ENCODE results near the gene CCNC. TPM values are rescaled to one million over a fixed set of nuclear protein-coding genes. Genes with fewer than 3 reads are reported as not detected.
A peak's percentile ranks its signal among the peaks of the same experiment; 100 is the strongest.

The CCNC gene
- polyA plus RNA-seq, 1 donor (not counting 4 experiments of a cell fraction or from before 2014, with no cell fraction given), result 103 TPM

GRCh38 chr6:99563056-99563723 is 5.3 kb downstream of the CCNC start:
- H3K36me3 ChIP-seq (ENCODE audit: control insufficient read depth in 2 of 2, extremely low read depth in 1 of 2, insufficient read depth in 2 of 2, low read length in 2 of 2), result peaks cover 5% of the 10 kb centered on the region in 2 experiments
- no peak overlapping the region for H3K9ac ChIP-seq (ENCODE audit: control insufficient read depth, extremely low read depth, insufficient read depth, low read length)
- DNase-seq (ENCODE audit: low read depth, low spot score) (no peak), FAIRE-seq (peak; percentile 48)
- dilution Hi-C loops (cut with MboI; ENCODE audit: extremely low pct_ligation_motif_present, low sequenced_read_pairs), result no loop called here
- H3K27ac ChIP-seq (ENCODE audit: control insufficient read depth, insufficient read depth, low read length), result no peak overlapping the region
- H3K9me3 ChIP-seq (ENCODE audit: control insufficient read depth, low read depth, low read length), result no peaks in the 10 kb centered on the region
- H3K79me2 ChIP-seq (ENCODE audit: control insufficient read depth, insufficient read depth, low read length), result peaks cover 76% of the 10 kb centered on the region
- no peak overlapping the region for H3K4me3 ChIP-seq (ENCODE audit: control insufficient read depth in 2 of 3, extremely low read depth in 1 of 3, insufficient read depth in 2 of 3, low read depth in 1 of 3, low read length in 3 of 3)
- TF ChIP-seq EZH2 (IDR thresholded peaks at IDR 0.05; ENCODE audit: low read length), result no peak
- no peak for TF ChIP-seq CTCF (optimal IDR thresholded peaks at IDR 0.05 in 1 of 3, IDR thresholded peaks at IDR 0.05 in 1 of 3, conservative IDR thresholded peaks at IDR 0.05 in 1 of 3; ENCODE audit: extremely low read depth in 1 of 3, insufficient read depth in 2 of 3, low read length in 3 of 3)
- H4K20me1 ChIP-seq (ENCODE audit: control insufficient read depth, extremely low read depth, insufficient read depth, low read length), result no peaks in the 10 kb centered on the region
- H3K9me1 ChIP-seq (ENCODE audit: control insufficient read depth, extremely low read depth, insufficient read depth, low read length), result peaks cover 2% of the 10 kb centered on the region
- no peak overlapping the region for H2AFZ ChIP-seq (ENCODE audit: control insufficient read depth, low read length)
- H3K4me2 ChIP-seq (ENCODE audit: control insufficient read depth, extremely low read depth, insufficient read depth, low read depth, low read length), result peak overlapping the region; percentile 14
- no peaks in the 10 kb centered on the region for H3K27me3 ChIP-seq (ENCODE audit: control insufficient read depth, extremely low read depth, insufficient read depth, low read length)
- H3K4me1 ChIP-seq (ENCODE audit: control insufficient read depth, extremely low read depth, insufficient read depth, low read length), result peaks cover 14% of the 10 kb centered on the region

GRCh38 chr6:99560668-99561067 is 7.8 kb downstream of the CCNC start:
- no peaks in the 10 kb centered on the region for H3K27me3 ChIP-seq (ENCODE audit: control insufficient read depth, extremely low read depth, insufficient read depth, low read length)
- no peak overlapping the region for H3K4me3 ChIP-seq (ENCODE audit: control insufficient read depth in 2 of 3, extremely low read depth in 1 of 3, insufficient read depth in 2 of 3, low read depth in 1 of 3, low read length in 3 of 3)
- no peaks in the 10 kb centered on the region for H4K20me1 ChIP-seq (ENCODE audit: control insufficient read depth, extremely low read depth, insufficient read depth, low read length)
- peaks cover 2% of the 10 kb centered on the region for H3K9me1 ChIP-seq (ENCODE audit: control insufficient read depth, extremely low read depth, insufficient read depth, low read length)
- TF ChIP-seq CTCF (optimal IDR thresholded peaks at IDR 0.05 in 1 of 3, IDR thresholded peaks at IDR 0.05 in 1 of 3, conservative IDR thresholded peaks at IDR 0.05 in 1 of 3; ENCODE audit: extremely low read depth in 1 of 3, insufficient read depth in 2 of 3, low read length in 3 of 3), result no peak
- no peak for TF ChIP-seq EZH2 (IDR thresholded peaks at IDR 0.05; ENCODE audit: low read length)
- peaks cover 52% of the 10 kb centered on the region for H3K79me2 ChIP-seq (ENCODE audit: control insufficient read depth, insufficient read depth, low read length)
- no peak overlapping the region for H3K9ac ChIP-seq (ENCODE audit: control insufficient read depth, extremely low read depth, insufficient read depth, low read length)
- H2AFZ ChIP-seq (ENCODE audit: control insufficient read depth, low read length), result no peak overlapping the region
- dilution Hi-C loops (cut with MboI; ENCODE audit: extremely low pct_ligation_motif_present, low sequenced_read_pairs), result no loop called here
- peaks cover 12 to 14% of the 10 kb centered on the region in 2 experiments for H3K36me3 ChIP-seq (ENCODE audit: control insufficient read depth in 2 of 2, extremely low read depth in 1 of 2, insufficient read depth in 2 of 2, low read length in 2 of 2)
- no peaks in the 10 kb centered on the region for H3K9me3 ChIP-seq (ENCODE audit: control insufficient read depth, low read depth, low read length)
- no peak overlapping the region for H3K27ac ChIP-seq (ENCODE audit: control insufficient read depth, insufficient read depth, low read length)
- no peak for FAIRE-seq
- H3K4me1 ChIP-seq (ENCODE audit: control insufficient read depth, extremely low read depth, insufficient read depth, low read length), result peaks cover 10% of the 10 kb centered on the region
- no peak for DNase-seq (ENCODE audit: low read depth, low spot score)
- H3K4me2 ChIP-seq (ENCODE audit: control insufficient read depth, extremely low read depth, insufficient read depth, low read depth, low read length), result no peak overlapping the region

Data from keratinocyte (primary cell).